ENCODE measurements around the gene UBA5.

DNA sequence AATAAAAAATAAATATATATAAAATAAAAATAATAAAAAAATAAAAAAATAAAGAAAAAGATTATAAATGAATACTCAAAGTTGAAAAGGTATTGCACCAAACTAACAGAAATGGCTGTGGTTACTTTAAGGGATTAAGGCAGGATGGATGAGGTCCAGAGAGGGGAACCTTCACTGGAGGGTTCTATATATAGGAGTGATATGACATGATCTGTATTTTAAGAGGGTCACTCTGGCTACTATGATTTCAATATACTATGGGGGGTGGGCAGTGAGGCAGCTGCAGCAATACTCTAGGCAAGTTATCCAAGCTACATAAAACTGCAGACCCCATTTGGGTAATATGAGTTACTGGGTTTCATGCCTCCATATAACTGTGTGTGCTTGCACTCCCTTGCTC is 25.1 kb upstream of the UBA5 start:
- TF ChIP-seq, protein P1, sequence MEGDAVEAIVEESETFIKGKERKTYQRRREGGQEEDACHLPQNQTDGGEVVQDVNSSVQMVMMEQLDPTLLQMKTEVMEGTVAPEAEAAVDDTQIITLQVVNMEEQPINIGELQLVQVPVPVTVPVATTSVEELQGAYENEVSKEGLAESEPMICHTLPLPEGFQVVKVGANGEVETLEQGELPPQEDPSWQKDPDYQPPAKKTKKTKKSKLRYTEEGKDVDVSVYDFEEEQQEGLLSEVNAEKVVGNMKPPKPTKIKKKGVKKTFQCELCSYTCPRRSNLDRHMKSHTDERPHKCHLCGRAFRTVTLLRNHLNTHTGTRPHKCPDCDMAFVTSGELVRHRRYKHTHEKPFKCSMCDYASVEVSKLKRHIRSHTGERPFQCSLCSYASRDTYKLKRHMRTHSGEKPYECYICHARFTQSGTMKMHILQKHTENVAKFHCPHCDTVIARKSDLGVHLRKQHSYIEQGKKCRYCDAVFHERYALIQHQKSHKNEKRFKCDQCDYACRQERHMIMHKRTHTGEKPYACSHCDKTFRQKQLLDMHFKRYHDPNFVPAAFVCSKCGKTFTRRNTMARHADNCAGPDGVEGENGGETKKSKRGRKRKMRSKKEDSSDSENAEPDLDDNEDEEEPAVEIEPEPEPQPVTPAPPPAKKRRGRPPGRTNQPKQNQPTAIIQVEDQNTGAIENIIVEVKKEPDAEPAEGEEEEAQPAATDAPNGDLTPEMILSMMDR (IDR thresholded peaks at IDR 0.05), result no peak
- no peak for TF ChIP-seq TCF7L2 (IDR thresholded peaks at IDR 0.05; ENCODE audit: low read depth, low read length)
- TF ChIP-seq POLR2AphosphoS5 (IDR thresholded peaks at IDR 0.05; ENCODE audit: low read depth, low read length), result no peak
- no peak for TF ChIP-seq SIN3A (IDR thresholded peaks at IDR 0.05; ENCODE audit: borderline replicate concordance, insufficient read depth, low read depth, low read length)
